GM21390 (cell line): ENCODE data around the gene OR4S2.

Source experiments
- ATAC-seq: cut with Tn5 transposase; IDR thresholded peaks from one replicate; pipeline ENCODE4 v1.9.1; 2021; ENCODE audit not compliant: unreplicated experiment

OR4S2 gene, protein sequence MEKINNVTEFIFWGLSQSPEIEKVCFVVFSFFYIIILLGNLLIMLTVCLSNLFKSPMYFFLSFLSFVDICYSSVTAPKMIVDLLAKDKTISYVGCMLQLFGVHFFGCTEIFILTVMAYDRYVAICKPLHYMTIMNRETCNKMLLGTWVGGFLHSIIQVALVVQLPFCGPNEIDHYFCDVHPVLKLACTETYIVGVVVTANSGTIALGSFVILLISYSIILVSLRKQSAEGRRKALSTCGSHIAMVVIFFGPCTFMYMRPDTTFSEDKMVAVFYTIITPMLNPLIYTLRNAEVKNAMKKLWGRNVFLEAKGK

DNA sequence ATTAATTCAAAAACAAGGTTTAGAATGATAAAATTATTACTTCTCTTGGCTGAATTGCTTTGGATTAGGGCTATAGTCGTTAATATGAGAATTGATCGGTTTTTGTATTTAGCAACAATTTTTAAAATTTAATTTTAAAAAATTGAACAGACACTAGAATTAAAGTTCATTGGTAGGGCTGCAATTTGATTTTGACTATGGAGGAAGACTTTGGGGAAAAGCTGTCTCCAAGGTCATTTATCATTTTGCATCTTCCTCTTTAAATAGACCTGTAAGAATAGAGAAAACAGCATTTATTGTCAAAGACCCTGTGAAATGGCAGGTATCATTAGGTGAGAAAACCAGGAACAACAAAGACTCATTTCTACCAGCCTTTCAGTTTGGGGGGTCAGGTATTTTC is at the start of gene OR4S2:
Gene OR4S2 (plus strand): TSS at position 301 of the 400 bp plus-strand sequence. CDS start 2,577 bp downstream, outside the sequence.
- no peak for ATAC-seq

DNA sequence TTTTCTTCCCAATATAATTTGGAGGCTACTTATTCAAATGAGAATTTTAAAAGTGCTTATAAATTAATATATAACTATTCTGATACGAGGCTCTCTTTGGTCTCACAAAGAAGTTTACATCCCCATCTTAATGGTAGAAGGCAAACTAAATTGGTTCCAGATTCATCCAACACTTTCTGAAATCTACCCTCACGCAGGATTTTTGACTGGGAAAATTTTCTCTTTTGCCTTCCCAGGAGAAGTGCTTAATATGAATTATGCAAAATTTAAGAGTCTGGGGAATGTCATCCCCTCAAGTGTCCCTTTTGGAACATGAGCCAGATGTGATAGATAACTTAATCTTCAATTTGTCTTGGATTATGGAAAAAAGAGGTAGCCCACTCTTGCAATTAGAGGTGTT is 40.6 kb upstream of the OR4S2 start, which contains the start of gene OR4C11:
Gene OR4C11 (minus strand): TSS at position 101 of the 400 bp plus-strand sequence. CDS start 3,272 bp downstream, outside the sequence.
- ATAC-seq: no peak

DNA sequence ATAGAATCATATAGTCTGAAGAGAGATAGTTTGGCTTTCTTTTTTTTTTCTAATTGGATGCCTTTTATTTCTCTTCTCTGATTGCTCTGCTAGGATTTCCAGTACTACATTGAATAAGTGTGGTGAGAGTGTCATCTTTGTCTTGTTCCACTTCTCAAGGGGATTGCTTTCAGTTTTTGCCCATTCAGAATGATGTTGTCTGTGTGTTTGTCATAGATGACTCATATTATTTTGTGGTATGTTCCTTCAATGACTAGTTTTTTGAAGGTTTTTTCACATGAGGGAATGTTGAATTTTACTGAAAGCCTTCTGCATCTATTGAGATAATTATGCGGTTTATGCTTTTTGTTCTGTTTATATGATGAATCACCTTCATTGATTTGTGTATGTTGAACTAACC is 23.6 kb upstream of the OR4S2 start:
- ATAC-seq: no peak

DNA sequence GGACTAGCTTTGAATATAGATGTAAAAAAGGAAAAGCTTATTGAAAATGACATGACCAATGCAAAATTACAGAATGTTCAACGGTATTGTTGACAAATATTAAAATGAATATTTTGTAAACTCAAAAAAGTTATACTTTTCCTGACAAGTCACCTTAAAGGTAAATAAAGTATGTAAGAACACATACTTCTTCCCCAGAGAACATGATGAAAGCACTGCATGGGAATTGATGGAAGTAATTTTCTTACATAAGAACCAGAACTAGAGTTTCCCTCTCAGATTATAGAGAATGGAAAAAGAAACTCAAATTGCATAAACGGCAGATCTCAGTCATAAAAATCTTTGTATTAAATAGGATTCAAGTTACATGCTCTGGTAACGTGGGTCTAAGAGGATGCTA is 13.3 kb upstream of the OR4S2 start, which contains the start of gene OR4P4:
Gene OR4P4 (plus strand): TSS at position 301 of the 400 bp plus-strand sequence.
- no peak for ATAC-seq

DNA sequence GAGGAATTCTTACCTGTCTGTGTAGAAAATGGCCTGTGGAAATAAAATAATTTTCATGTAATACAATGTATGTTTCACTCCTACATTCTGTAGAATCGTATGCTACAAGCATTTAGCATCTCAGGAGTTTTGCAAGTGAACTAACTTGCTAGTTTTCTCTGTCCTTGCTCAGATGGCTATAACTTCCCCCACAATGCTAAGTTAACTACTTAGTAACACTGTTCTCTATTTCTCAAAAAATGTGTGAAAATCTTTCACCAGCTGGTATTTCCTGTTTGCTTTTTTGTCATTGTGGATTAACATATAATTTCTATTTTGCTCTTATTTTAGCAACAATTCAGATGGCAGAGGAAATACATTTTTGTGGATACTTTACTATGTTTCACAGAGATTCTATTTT is 4.4 kb downstream of the OR4S2 start:
- ATAC-seq: no peak

DNA sequence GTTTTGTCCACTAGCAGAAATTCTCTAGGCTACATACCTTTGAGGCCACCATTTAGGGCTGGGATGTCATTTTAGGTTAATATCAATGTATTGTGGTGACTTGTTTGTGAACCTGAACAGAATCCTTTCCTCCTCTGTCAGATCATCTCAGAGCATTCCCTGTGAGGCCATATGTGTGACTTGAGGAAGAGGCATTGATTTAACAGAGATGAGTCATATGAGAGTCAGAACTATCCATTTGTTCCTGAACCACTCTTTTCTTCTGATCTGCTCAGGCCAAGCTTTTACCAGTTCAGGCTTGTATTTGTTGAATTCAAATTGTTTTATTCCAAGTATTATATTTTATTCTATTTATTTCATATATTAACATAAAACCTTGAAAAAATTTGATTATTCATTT is 7.0 kb downstream of the OR4S2 start:
- no peak for ATAC-seq

DNA sequence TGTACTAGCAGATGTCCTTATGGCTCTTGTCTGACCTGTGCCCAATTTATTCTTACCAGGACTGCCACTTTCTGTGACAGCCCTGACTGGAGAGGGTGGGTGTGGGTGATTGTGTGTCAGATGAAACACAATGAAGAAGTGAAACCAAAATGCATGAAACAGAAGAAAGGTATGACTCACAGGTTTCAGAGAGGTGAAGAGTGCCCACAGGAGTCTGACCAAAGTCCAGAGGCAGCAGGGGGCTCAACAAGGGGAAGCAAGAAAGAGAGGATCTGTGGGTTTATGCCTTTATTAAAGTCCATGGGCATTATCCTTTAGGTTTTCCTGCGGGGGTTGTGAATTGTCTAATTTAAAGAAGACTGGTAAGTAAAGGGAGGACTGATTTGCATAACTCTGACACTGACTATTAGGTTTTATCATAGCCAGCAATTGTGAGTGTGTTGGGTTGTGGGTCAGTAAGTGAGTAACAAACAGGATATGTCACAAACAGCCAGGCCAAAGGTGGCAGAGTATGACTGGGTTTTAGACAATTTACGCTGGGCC is 10.0 kb downstream of the OR4S2 start:
- ATAC-seq: no peak

DNA sequence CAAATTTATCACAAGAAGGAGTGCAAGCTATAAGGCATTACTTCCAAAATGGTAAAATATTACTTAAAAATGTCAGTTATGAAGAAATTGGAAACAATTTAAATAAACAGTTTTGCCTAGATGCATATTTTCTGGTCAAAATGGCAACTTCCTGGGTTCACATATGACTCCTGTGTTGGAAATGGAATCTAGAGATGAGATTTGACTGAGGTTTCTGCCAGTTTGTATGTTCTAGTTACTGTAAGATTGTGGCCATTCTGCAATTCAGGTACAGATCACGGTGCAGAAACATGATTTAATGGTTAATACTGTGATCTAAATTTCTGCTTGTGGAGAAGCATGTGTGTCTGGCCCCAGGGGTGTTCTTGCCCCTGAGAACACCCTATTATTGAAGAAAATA is 10.5 kb downstream of the OR4S2 start:
- no peak for ATAC-seq

DNA sequence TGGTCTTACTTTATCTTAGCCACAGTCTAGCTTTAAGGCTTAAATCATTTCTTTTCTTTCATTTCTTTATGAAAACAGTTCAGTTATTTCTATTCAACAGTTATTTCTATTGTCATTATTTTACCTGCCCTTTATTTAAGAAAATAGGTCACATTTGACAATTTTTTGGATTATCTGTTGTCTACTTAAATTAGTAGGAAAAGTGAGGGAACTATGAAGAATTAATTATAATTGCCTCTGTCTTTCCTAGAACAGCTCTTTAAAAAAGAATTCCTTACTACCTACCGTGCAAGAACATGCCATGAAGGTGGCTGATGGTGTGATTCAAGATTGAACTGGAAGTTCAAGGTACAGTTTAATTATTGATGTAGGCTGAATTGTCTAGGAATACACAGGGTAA is 13.8 kb downstream of the OR4S2 start, which contains the start of gene OR4C6:
Gene OR4C6 (plus strand): TSS at position 301 of the 400 bp plus-strand sequence. CDS start 2,966 bp downstream, outside the sequence.
- ATAC-seq: no peak

DNA sequence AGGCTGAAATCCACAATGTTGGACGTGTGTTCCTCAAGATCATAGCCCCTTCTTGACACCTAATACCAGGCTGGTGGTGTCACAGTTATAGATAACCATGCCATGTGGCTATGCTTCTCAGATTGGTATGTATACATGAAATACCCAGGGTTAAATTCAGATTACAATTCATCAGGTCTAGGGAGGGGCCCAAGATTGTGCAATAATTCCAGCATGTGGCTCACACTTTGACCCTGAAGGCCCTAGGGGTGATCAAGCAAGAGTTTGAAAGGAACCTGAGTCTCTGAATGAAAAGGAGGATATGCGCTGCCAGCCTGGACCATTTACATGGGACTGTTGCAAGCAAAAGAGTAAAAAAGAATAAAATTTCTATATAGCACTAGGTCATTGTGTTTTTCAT is 21.2 kb downstream of the OR4S2 start:
- no peak for ATAC-seq

DNA sequence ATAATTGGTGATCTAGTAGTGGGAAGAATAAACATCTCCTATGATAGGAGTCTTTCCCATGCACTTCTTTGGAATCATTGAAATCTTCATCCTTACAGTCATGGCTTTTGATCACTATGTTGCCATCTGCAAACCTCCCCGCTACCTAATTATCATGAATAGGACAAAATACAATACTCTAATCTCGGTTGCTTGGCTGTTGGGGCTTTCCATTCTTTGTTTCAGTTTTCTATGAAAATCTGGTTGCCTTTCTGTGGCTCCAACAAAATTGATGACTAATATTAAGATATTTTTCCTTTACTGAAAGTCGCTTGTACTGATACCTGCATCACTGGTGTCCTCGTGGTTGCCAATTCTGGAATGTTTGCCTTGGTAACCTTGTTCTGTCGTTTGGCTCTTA is 25.7 kb downstream of the OR4S2 start:
- ATAC-seq: no peak

DNA sequence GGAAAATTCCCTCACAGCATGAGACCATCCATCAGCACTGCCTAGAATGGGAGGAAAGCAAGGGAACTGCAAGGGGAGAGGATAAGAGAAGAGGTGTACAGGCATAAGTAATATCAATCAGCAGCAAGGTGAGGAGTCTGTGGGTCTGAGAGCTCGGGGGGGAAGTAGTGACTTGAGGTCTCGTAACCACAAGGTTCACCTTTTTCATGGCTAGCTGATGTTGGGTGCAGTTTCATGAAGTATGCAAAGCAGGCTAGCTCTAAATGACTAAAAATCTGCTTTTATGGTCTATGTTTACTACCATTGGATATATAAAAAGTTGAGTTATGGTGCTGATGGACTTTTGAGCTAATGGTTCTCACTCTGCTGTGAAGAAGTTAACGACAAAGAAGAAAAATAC is 49.7 kb downstream of the OR4S2 start:
- ATAC-seq: no peak

DNA sequence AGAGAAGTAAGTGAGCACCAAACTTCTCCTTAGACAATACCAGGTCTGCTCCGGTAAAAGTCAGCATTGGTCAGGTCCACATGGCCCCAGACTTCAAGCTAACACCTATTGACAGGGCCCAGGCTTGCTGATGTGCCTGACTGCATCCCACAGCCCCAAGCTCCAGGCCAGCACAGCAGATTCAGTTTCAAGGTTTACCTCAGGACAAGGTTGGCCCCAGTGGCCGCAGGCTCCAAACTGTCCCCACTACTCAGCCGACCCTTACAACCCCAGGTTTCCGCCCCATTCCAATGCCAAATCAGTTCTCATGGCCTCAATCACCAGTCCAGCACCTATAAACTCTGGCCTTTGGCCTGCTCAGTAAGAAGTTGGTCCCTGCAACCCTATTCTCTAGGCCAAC is 53.3 kb downstream of the OR4S2 start:
- ATAC-seq: no peak
